H9 (cell line): ENCODE measurements around the gene SLC23A3. TPM values are rescaled to one million over a fixed set of nuclear protein-coding genes. Genes with fewer than 3 reads are reported as not detected.

Experiments
- DNase-seq: peaks from one replicate; pipeline ENCODE4 v3.0.0-alpha.2; 2017
- H2AFZ ChIP-seq: one replicate; pipeline ENCODE4 v1.6.1; 2013; ENCODE audit warnings: mild to moderate bottlenecking, low read length, control low read depth, moderate library complexity
- H2AK5ac ChIP-seq: 2 replicates; pipeline ENCODE4 v1.6.1; 2013; ENCODE audit warnings: low read length, control low read depth, mixed read lengths; ENCODE audit not compliant: insufficient read length
- H2BK120ac ChIP-seq: one replicate; pipeline ENCODE4 v1.6.1; 2013; ENCODE audit warnings: low read depth, mild to moderate bottlenecking, low read length, control low read depth, inconsistent platforms; ENCODE audit not compliant: poor library complexity, severe bottlenecking
- H2BK12ac ChIP-seq: 2 replicates; pipeline ENCODE4 v1.6.1; 2013; ENCODE audit warnings: low read length, control low read depth, mixed read lengths, low read depth; ENCODE audit not compliant: insufficient read length
- H2BK15ac ChIP-seq: 2 replicates; pipeline ENCODE4 v1.6.1; 2013; ENCODE audit warnings: low read depth, low read length, control low read depth
- H2BK20ac ChIP-seq: one replicate; pipeline ENCODE4 v1.6.1; 2013; ENCODE audit warnings: low read depth, mild to moderate bottlenecking, low read length, control low read depth, inconsistent platforms; ENCODE audit not compliant: poor library complexity, severe bottlenecking
- H2BK5ac ChIP-seq: 2 replicates; pipeline ENCODE4 v1.6.1; 2013; ENCODE audit warnings: low read length, control low read depth, mixed read lengths; ENCODE audit not compliant: insufficient read length
- H3K14ac ChIP-seq: 2 replicates; pipeline ENCODE4 v1.6.1; 2013; ENCODE audit warnings: low read length, control low read depth; ENCODE audit not compliant: insufficient read depth
- H3K18ac ChIP-seq: 2 replicates; pipeline ENCODE4 v1.6.1; 2013; ENCODE audit warnings: low read depth, mild to moderate bottlenecking, mixed read lengths, low read length, control low read depth; ENCODE audit not compliant: insufficient read length
- H3K23ac ChIP-seq: 2 replicates; pipeline ENCODE4 v1.6.1; 2013; ENCODE audit warnings: low read length, control low read depth, mixed read lengths, low read depth; ENCODE audit not compliant: insufficient read length
- H3K23me2 ChIP-seq: 2 replicates; pipeline ENCODE4 v1.6.1; 2013; ENCODE audit warnings: low read depth, mild to moderate bottlenecking, mixed read lengths, low read length, control low read depth; ENCODE audit not compliant: insufficient read length, poor library complexity, severe bottlenecking
- H3K27ac ChIP-seq: 2 replicates; pipeline ENCODE4 v1.5.1; 2013; ENCODE audit warnings: low read length, control low read depth, mixed read lengths, low read depth; ENCODE audit not compliant: insufficient read length
- H3K27me3 ChIP-seq: 2 replicates; pipeline ENCODE4 v1.6.1; 2013; ENCODE audit warnings: low read length, control low read depth, inconsistent platforms; ENCODE audit not compliant: insufficient read depth
- H3K4ac ChIP-seq: 2 replicates; pipeline ENCODE4 v1.6.1; 2013; ENCODE audit warnings: low read depth, mild to moderate bottlenecking, control low read depth, inconsistent platforms, low read length, moderate library complexity
- H3K4me1 ChIP-seq: 2 replicates; pipeline ENCODE4 v1.6.1; 2013; ENCODE audit warnings: low read length, control low read depth, inconsistent platforms; ENCODE audit not compliant: insufficient read depth
- H3K4me2 ChIP-seq: 2 replicates; pipeline ENCODE4 v1.6.1; 2013; ENCODE audit warnings: low read length, control low read depth, mixed read lengths; ENCODE audit not compliant: insufficient read length, insufficient read depth
- H3K56ac ChIP-seq: 2 replicates; pipeline ENCODE4 v1.6.1; 2013; ENCODE audit warnings: low read depth, mild to moderate bottlenecking, mixed read lengths, low read length, control low read depth; ENCODE audit not compliant: insufficient read length
- H3K79me1 ChIP-seq: 2 replicates; pipeline ENCODE4 v1.6.1; 2013; ENCODE audit warnings: low read depth, mild to moderate bottlenecking, moderate library complexity, low read length, control low read depth, inconsistent platforms; ENCODE audit not compliant: insufficient read depth, poor library complexity, severe bottlenecking
- H3K79me2 ChIP-seq: 2 replicates; pipeline ENCODE4 v1.6.1; 2013; ENCODE audit warnings: low read length, control low read depth, inconsistent platforms; ENCODE audit not compliant: insufficient read depth
- H3K9ac ChIP-seq: 2 replicates; pipeline ENCODE4 v1.6.1; 2013; ENCODE audit warnings: low read length, control low read depth, mixed read lengths; ENCODE audit not compliant: insufficient read length; ENCODE audit errors: extremely low read depth
- H3K9me3 ChIP-seq: one replicate; pipeline ENCODE4 v1.6.1; 2013; ENCODE audit warnings: low read depth, low read length, inconsistent platforms; ENCODE audit not compliant: control insufficient read depth
- H3T11ph ChIP-seq: one replicate; pipeline ENCODE4 v1.6.1; 2013; ENCODE audit warnings: mild to moderate bottlenecking, low read length, control low read depth, inconsistent platforms
- H4K20me1 ChIP-seq: one replicate; pipeline ENCODE4 v1.6.1; 2013; ENCODE audit not compliant: control insufficient read depth, insufficient read length, insufficient read depth
- H4K5ac ChIP-seq: 2 replicates; pipeline ENCODE4 v1.6.1; 2013; ENCODE audit warnings: low read depth, mild to moderate bottlenecking, mixed read lengths, low read length, control low read depth; ENCODE audit not compliant: insufficient read length
- H4K8ac ChIP-seq: replicated peaks from 2 replicates; pipeline ENCODE4 v1.6.1; 2013; ENCODE audit warnings: low read length, control low read depth, mixed read lengths, low read depth; ENCODE audit not compliant: insufficient read length
- H4K91ac ChIP-seq: 2 replicates; pipeline ENCODE4 v1.6.1; 2013; ENCODE audit warnings: low read depth, mild to moderate bottlenecking, moderate library complexity, mixed read lengths, low read length, control low read depth; ENCODE audit not compliant: insufficient read length
- H3K27ac Mint-ChIP-seq, 3 experiments: 2 replicates in 2 of 3; 3 replicates in 1 of 3; pipeline ENCODE4 v1.8.0; 2020 to 2021; ENCODE audit warnings: mixed read lengths in 3 of 3, mild to moderate bottlenecking in 1 of 3, moderate library complexity in 1 of 3
- H3K27me3 Mint-ChIP-seq: 2 replicates; pipeline ENCODE4 v1.8.0; 2021; ENCODE audit warnings: low read depth, mild to moderate bottlenecking, moderate library complexity, mixed read lengths
- H3K36me3 Mint-ChIP-seq, 3 experiments: 2 replicates in 2 of 3; 3 replicates in 1 of 3; pipeline ENCODE4 v1.8.0; 2020 to 2021; ENCODE audit warnings: low read depth in 3 of 3, mixed read lengths in 3 of 3; ENCODE audit not compliant: insufficient read depth in 1 of 3
- H3K4me1 Mint-ChIP-seq, 2 experiments: 2 replicates each; pipeline ENCODE4 v1.8.0; 2020; ENCODE audit warnings: mixed read lengths in 2 of 2
- H3K4me3 Mint-ChIP-seq, 2 experiments: 2 replicates in 1 of 2; 3 replicates in 1 of 2; pipeline ENCODE4 v1.8.0; 2020 to 2021; ENCODE audit warnings: mild to moderate bottlenecking in 2 of 2, mixed read lengths in 2 of 2, moderate library complexity in 1 of 2
- H3K9me3 Mint-ChIP-seq, 2 experiments: 2 replicates in 1 of 2; 3 replicates in 1 of 2; pipeline ENCODE4 v1.8.0; 2020; ENCODE audit warnings: mild to moderate bottlenecking in 2 of 2, mixed read lengths in 2 of 2, moderate library complexity in 1 of 2
- WGBS: extraction: QIAGEN DNeasy Blood & Tissue Kit; methylation state at CpG from one replicate; pipeline ENCODE4 v1.1.7; 2013; ENCODE audit warnings: missing lambda C conversion rate, low lambda C conversion rate, mixed read lengths; ENCODE audit not compliant: insufficient read length; ENCODE audit errors: extremely low coverage; 5-methylcytosine and 5-hydroxymethylcytosine counted together
- total RNA-seq: library from RNA; stranded (reverse); gene quantifications from 2 replicates; pipeline ENCODE4 v1.2.1, GENCODE V29; 2021
- TF ChIP-seq, protein P1 (sequence below): fragments of 200-600 bp; sonication (generic); conservative IDR thresholded peaks from 3 replicates; pipeline ENCODE4 v1.8.0; 2021; ENCODE audit warnings: antibody characterized with exemption, mild to moderate bottlenecking

SLC23A3 gene
- total RNA-seq, 1 experiment from 2014 or later = 1.2 TPM

DNA sequence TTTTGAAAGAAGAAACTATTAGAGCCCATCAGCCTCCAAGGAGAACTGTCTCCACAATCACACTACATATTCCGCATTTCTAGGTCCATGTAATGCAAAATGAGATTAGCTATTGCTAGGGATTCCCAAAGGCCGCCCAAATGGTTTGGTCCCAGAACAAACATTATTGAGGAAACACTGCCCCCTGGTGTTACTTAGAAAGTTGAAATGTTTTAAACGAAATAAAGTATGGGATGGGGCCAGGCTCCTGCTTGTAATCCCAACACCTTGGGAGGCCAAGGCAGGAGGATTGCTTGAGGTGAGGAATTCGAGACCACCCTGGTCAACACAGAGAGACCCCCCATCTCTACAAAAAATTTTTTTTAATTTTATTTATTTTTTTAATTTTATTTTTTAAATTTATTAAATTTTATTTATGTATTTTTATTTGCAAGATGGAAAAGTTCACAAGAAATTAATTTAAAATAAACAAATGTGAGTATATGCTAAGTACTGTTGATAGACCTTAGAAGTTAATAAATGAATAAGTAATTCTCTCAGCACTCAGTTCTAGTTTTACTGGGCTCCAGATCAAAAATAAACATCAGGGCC is 14.7 kb downstream of the SLC23A3 start:
- no peak overlapping the region for H3T11ph ChIP-seq
- H4K20me1 ChIP-seq = no peaks in the 10 kb centered on the region
- no peak overlapping the region for H3K14ac ChIP-seq
- H3K4me1 ChIP-seq = no peaks in the 10 kb centered on the region
- H2BK12ac ChIP-seq = no peak overlapping the region
- no peak overlapping the region for H3K18ac ChIP-seq
- no peak overlapping the region for H2AK5ac ChIP-seq
- no peak for DNase-seq
- no peak overlapping the region for H3K4ac ChIP-seq
- H3K9me3 ChIP-seq = no peaks in the 10 kb centered on the region
- H2BK120ac ChIP-seq = no peak overlapping the region
- no CpG with 5 or more reads among the region's 4 CpGs for WGBS
- H2BK5ac ChIP-seq = no peak overlapping the region
- H3K36me3 Mint-ChIP-seq = peaks cover 3 to 12% (median 12%) of the 10 kb centered on the region in 3 experiments; a peak in 6 of 7 replicates
- no peak overlapping the region for H3K9ac ChIP-seq
- no peak overlapping the region for H2BK20ac ChIP-seq
- no peaks in the 10 kb centered on the region for H3K27me3 ChIP-seq
- no peak overlapping the region for H3K56ac ChIP-seq
- no peak overlapping the region for H2BK15ac ChIP-seq
- TF ChIP-seq, protein P1, sequence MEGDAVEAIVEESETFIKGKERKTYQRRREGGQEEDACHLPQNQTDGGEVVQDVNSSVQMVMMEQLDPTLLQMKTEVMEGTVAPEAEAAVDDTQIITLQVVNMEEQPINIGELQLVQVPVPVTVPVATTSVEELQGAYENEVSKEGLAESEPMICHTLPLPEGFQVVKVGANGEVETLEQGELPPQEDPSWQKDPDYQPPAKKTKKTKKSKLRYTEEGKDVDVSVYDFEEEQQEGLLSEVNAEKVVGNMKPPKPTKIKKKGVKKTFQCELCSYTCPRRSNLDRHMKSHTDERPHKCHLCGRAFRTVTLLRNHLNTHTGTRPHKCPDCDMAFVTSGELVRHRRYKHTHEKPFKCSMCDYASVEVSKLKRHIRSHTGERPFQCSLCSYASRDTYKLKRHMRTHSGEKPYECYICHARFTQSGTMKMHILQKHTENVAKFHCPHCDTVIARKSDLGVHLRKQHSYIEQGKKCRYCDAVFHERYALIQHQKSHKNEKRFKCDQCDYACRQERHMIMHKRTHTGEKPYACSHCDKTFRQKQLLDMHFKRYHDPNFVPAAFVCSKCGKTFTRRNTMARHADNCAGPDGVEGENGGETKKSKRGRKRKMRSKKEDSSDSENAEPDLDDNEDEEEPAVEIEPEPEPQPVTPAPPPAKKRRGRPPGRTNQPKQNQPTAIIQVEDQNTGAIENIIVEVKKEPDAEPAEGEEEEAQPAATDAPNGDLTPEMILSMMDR = peak; percentile 77
- H3K27ac Mint-ChIP-seq = no peak overlapping the region
- H3K23ac ChIP-seq = no peak overlapping the region
- H2AFZ ChIP-seq = no peak overlapping the region
- no peak overlapping the region for H4K8ac ChIP-seq
- H3K4me3 Mint-ChIP-seq = no peak overlapping the region
- H3K4me2 ChIP-seq = no peak overlapping the region
- peaks cover 5% of the 10 kb centered on the region for H3K23me2 ChIP-seq
- H3K27me3 Mint-ChIP-seq = no peaks in the 10 kb centered on the region
- no peaks in the 10 kb centered on the region for H3K9me3 Mint-ChIP-seq
- no peaks in the 10 kb centered on the region for H3K79me2 ChIP-seq
- peaks cover 8 to 15% of the 10 kb centered on the region in 2 experiments for H3K4me1 Mint-ChIP-seq
- H4K91ac ChIP-seq = no peak overlapping the region
- H4K5ac ChIP-seq = no peak overlapping the region
- no peaks in the 10 kb centered on the region for H3K79me1 ChIP-seq
- no peak overlapping the region for H3K27ac ChIP-seq
